Common myeloid progenitor, CD34-positive (primary cell): Measurements from ENCODE around the gene FHAD1.
"Not testable (repeated sequence)": the region's sequence is repeated elsewhere in the genome, so short reads cannot be mapped to it uniquely, and the experiment has no call there.

Source experiments
- CTCF ChIA-PET: fragments of 350-600 bp; sonication (Branson Sonifier 250); formaldehyde crosslinking; loops from one replicate; lab custom pipeline; 2021; ENCODE audit warnings: antibody characterized with exemption; lab: Charles Lee
- POLR2A ChIA-PET: fragments of 350-600 bp; sonication (Branson Sonifier 250); formaldehyde crosslinking; loops from one replicate; lab custom pipeline; 2021; ENCODE audit warnings: antibody characterized with exemption; lab: Charles Lee
- DNase-seq, 3 donors: peaks; one replicate each; pipeline versions ENCODE4 v3.0.0 to v3.0.0-alpha.2; 2013
- H3K27ac ChIP-seq, 2 experiments: 1 replicate in 1 of 2; 2 replicates in 1 of 2; pipeline ENCODE4 v1.7.0; 2013; ENCODE audit warnings: inconsistent platforms in 2 of 2, low read length in 2 of 2, mild to moderate bottlenecking in 2 of 2, low read depth in 1 of 2, moderate library complexity in 1 of 2; ENCODE audit not compliant: severe bottlenecking in 2 of 2, insufficient read depth in 1 of 2, poor library complexity in 1 of 2
- H3K27me3 ChIP-seq, 5 experiments: replicated peaks in 2 of 5; 1 replicate in 3 of 5; 2 replicates in 2 of 5; pipeline versions ENCODE4 v1.6.1 to v1.7.0; 2013; ENCODE audit warnings: low read length in 4 of 5, mild to moderate bottlenecking in 2 of 5, moderate library complexity in 2 of 5, inconsistent platforms in 1 of 5; ENCODE audit not compliant: insufficient read depth in 5 of 5, control insufficient read depth in 4 of 5
- H3K36me3 ChIP-seq, 4 experiments: 1 replicate in 2 of 4; 2 replicates in 2 of 4; pipeline versions ENCODE4 v1.6.1 to v1.7.0; 2013; ENCODE audit warnings: low read length in 3 of 4, control low read depth in 1 of 4, mild to moderate bottlenecking in 1 of 4; ENCODE audit not compliant: control insufficient read depth in 4 of 4, insufficient read depth in 4 of 4
- H3K4me1 ChIP-seq, 4 experiments: 1 replicate in 3 of 4; 2 replicates in 1 of 4; pipeline versions ENCODE4 v1.6.1 to v1.7.1; 2013; ENCODE audit warnings: low read length in 3 of 4, mild to moderate bottlenecking in 3 of 4, control low read depth in 1 of 4, inconsistent platforms in 1 of 4, moderate library complexity in 1 of 4; ENCODE audit not compliant: control insufficient read depth in 4 of 4, insufficient read depth in 4 of 4; ENCODE audit errors: control extremely low read depth in 1 of 4
- H3K4me3 ChIP-seq, 7 experiments: 1 replicate in 4 of 7; 2 replicates in 3 of 7; pipeline versions ENCODE4 v1.5.1 to v1.7.0; 2013; ENCODE audit warnings: mild to moderate bottlenecking in 7 of 7, low read length in 6 of 7, moderate library complexity in 6 of 7, inconsistent platforms in 2 of 7, low read depth in 2 of 7, control low read depth in 1 of 7; ENCODE audit not compliant: insufficient read depth in 4 of 7, control insufficient read depth in 1 of 7; ENCODE audit errors: extremely low read depth in 1 of 7
- H3K9me3 ChIP-seq, 5 experiments: 1 replicate in 4 of 5; 2 replicates in 1 of 5; pipeline versions ENCODE4 v1.6.1 to v1.7.1; 2013; ENCODE audit warnings: low read length in 4 of 5, mild to moderate bottlenecking in 2 of 5, inconsistent platforms in 1 of 5, low read depth in 1 of 5, moderate library complexity in 1 of 5; ENCODE audit not compliant: control insufficient read depth in 4 of 5, insufficient read depth in 2 of 5; ENCODE audit errors: control extremely low read depth in 1 of 5
- WGBS: methylation state at CpG from one replicate; pipeline ENCODE4 v1.1.5; 2013; ENCODE audit not compliant: insufficient coverage; 5-methylcytosine and 5-hydroxymethylcytosine counted together

The FHAD1 gene

GRCh38 chr1:15299179-15299578, 52.2 kb downstream of the FHAD1 start:
- no peak overlapping the region for H3K27ac ChIP-seq
- H3K27me3 ChIP-seq, result no peaks in the 10 kb centered on the region
- H3K36me3 ChIP-seq, result no peaks in the 10 kb centered on the region
- POLR2A ChIA-PET, result interaction anchor here (0.7 kb wide), 1 partner anchor 496 kb away, joined by 3 read pairs; no protein-coding TSS in a partner anchor
- H3K9me3 ChIP-seq, result peaks cover 0 to 5% (median 0%) of the 10 kb centered on the region in 5 experiments
- CTCF ChIA-PET, result interaction anchor here (1.0 to 1.7 kb wide), 2 partner anchors 19 to 171 kb away, joined by 3 to 5 read pairs; no protein-coding TSS in a partner anchor
- no peak overlapping the region for H3K4me3 ChIP-seq
- DNase-seq, result peak in 1 of 3 donors; percentile 11
- peaks cover 0 to 3% (median 0%) of the 10 kb centered on the region in 4 experiments for H3K4me1 ChIP-seq
- no CpG with 5 or more reads among the region's 1 CpG for WGBS

- Histone ChIP-seq H3K36me3 (no peaks in the 10 kb centered on the region), H3K4me1 (peaks cover 0 to 6% (median 2%) of the 10 kb centered on the region in 4 experiments), H3K27me3 (no peaks in the 10 kb centered on the region), H3K27ac (no peak overlapping the region), H3K4me3 (no peak overlapping the region), H3K9me3 (peaks cover 0 to 5% (median 0%) of the 10 kb centered on the region in 5 experiments)
- DNase-seq, result no peak
- CTCF ChIA-PET, result interaction anchor here (1.7 kb wide), 1 partner anchor 171 kb away, joined by 5 read pairs; no protein-coding TSS in a partner anchor
- POLR2A ChIA-PET, result interaction anchor here (0.7 kb wide), 1 partner anchor 496 kb away, joined by 3 read pairs; no protein-coding TSS in a partner anchor
- 100% methylated on average over 2 of the region's 4 CpGs for WGBS
These were observed 52.8 kb downstream of the FHAD1 start for GRCh38 chr1:15299806-15300205.

- CTCF ChIA-PET, result interaction anchor here (0.7 to 3.0 kb wide), 19 partner anchors 9 to 198 kb away, joined by 3 to 13 read pairs (median 4); no protein-coding TSS in a partner anchor
These were observed 56.9 kb downstream of the FHAD1 start for GRCh38 chr1:15303935-15304334.

GRCh38 chr1:15304708-15305467, 57.9 kb downstream of the FHAD1 start:
- H3K4me1 ChIP-seq, result peaks cover 0 to 5% (median 1%) of the 10 kb centered on the region in 4 experiments
- no peak overlapping the region for H3K4me3 ChIP-seq
- WGBS, result 20% methylated on average over 8 of the region's 15 CpGs
- peak; percentile 60 to 72 (median 68) for DNase-seq
- CTCF ChIA-PET, result interaction anchor here (0.6 to 3.0 kb wide), 18 partner anchors 8 to 199 kb away, joined by 3 to 13 read pairs (median 4); no protein-coding TSS in a partner anchor
- no peaks in the 10 kb centered on the region for H3K27me3 ChIP-seq
- H3K9me3 ChIP-seq, result peaks cover 0 to 2% (median 0%) of the 10 kb centered on the region in 5 experiments
- H3K27ac ChIP-seq, result no peak overlapping the region
- POLR2A ChIA-PET, result no interaction called here
- no peaks in the 10 kb centered on the region for H3K36me3 ChIP-seq

More at GRCh38 chr1:15303935-15304334, 56.9 kb downstream of the FHAD1 start:
- H3K4me1 ChIP-seq, result peaks cover 0 to 5% (median 1%) of the 10 kb centered on the region in 4 experiments
- peaks cover 0 to 2% (median 0%) of the 10 kb centered on the region in 5 experiments for H3K9me3 ChIP-seq
- no peak overlapping the region for H3K27ac ChIP-seq
- WGBS, result 93% methylated on average over 6 of the region's 6 CpGs
- DNase-seq, result no peak
- POLR2A ChIA-PET, result no interaction called here
- H3K36me3 ChIP-seq, result no peaks in the 10 kb centered on the region
- no peaks in the 10 kb centered on the region for H3K27me3 ChIP-seq
- H3K4me3 ChIP-seq, result no peak overlapping the region

- Histone ChIP-seq H3K27ac (no peak overlapping the region), H3K36me3 (no peaks in the 10 kb centered on the region), H3K4me1 (peaks cover 0 to 5% (median 1%) of the 10 kb centered on the region in 4 experiments), H3K27me3 (no peaks in the 10 kb centered on the region), H3K9me3 (peaks cover 0 to 2% (median 0%) of the 10 kb centered on the region in 5 experiments), H3K4me3 (no peak overlapping the region)
- ChIA-PET CTCF (interaction anchor here (0.6 to 3.0 kb wide), 8 partner anchors 14 to 177 kb away, joined by 3 to 13 read pairs (median 5); no protein-coding TSS in a partner anchor), POLR2A (no interaction called here)
- DNase-seq, result no peak
- 98% methylated on average over 7 of the region's 7 CpGs for WGBS
These were observed 58.4 kb downstream of the FHAD1 start for GRCh38 chr1:15305468-15305770.

- H3K4me1 ChIP-seq, H3K9me3 ChIP-seq, H3K27me3 ChIP-seq, POLR2A ChIA-PET, DNase-seq, H3K36me3 ChIP-seq, H3K27ac ChIP-seq, H3K4me3 ChIP-seq: not testable (repeated sequence)
- CTCF ChIA-PET, result interaction anchor here (1.3 to 3.0 kb wide), 2 partner anchors 12 to 17 kb away, joined by 3 to 13 read pairs; no protein-coding TSS in a partner anchor
- WGBS, result no CpG with 5 or more reads among the region's 1 CpG
These were observed 59.3 kb downstream of the FHAD1 start for GRCh38 chr1:15306352-15306751.
